ENCODE measurements around the gene BMPR1A. TPM values are rescaled to one million over a fixed set of nuclear protein-coding genes. Genes with fewer than 3 reads are reported as not detected.

BMPR1A gene
- total and polyA plus RNA-seq, 10 of the 15 experiments (the other 5 are each of a cell fraction or from before 2014, with no cell fraction given) = 2.3 to 22.7 (median 13.1) TPM

GRCh38 chr10:86944907-86945306, 188.5 kb downstream of the BMPR1A start:
- H3K4me2 ChIP-seq (ENCODE audit: control insufficient read depth, insufficient read depth) = no peak overlapping the region
- no peaks in the 10 kb centered on the region for H3K36me3 ChIP-seq (ENCODE audit: control insufficient read depth in 2 of 2, insufficient read depth in 2 of 2, low read length in 1 of 2)
- H3K9me3 ChIP-seq (replicated peaks; ENCODE audit: control insufficient read depth, insufficient read depth, low read length) = no peaks in the 10 kb centered on the region
- no TSS peak for BruUV-seq (replicated peaks)
- H3K27ac ChIP-seq (ENCODE audit: control insufficient read depth, insufficient read depth) = no peak overlapping the region
- DNase-seq (ENCODE audit: low read depth, low spot score) (no peak), ATAC-seq (no peak), FAIRE-seq (no peak)
- H3K27me3 ChIP-seq (replicated peaks in 1 of 2; ENCODE audit: control insufficient read depth in 2 of 2, insufficient read depth in 2 of 2, low read length in 1 of 2) = no peaks in the 10 kb centered on the region
- WGBS (ENCODE audit: insufficient coverage, insufficient replicate concordance, low lambda C conversion rate, missing lambda C conversion rate) = 73% methylated on average over 3 of the region's 3 CpGs
- ChIA-PET CTCF (interaction anchor here (1.1 to 2.1 kb wide), 2 partner anchors 21 to 23 kb away, joined by 5 to 11 read pairs; no protein-coding TSS in a partner anchor), RAD21 (ENCODE audit: unreplicated experiment) (no interaction called here), POLR2A (no interaction called here), SMC1A (ENCODE audit: uncharacterized antibody, unreplicated experiment) (interaction anchor here (0.6 to 1.1 kb wide), 2 partner anchors 138 to 564 kb away, joined by 3 read pairs; no protein-coding TSS in a partner anchor)
- intact Hi-C loops (cut with micrococcal nuclease; ENCODE audit: unreplicated experiment) = no loop called here
- no peak overlapping the region for H2AFZ ChIP-seq (ENCODE audit: control insufficient read depth, low read depth, low read length)
- no peak for TF ChIP-seq ZZZ3 (IDR thresholded peaks at IDR 0.05; ENCODE audit: control insufficient read depth, insufficient read length, low read depth)
- no peak for TF ChIP-seq YY1 (IDR thresholded peaks at IDR 0.05; ENCODE audit: low read depth, low read length)
- H3K9ac ChIP-seq (ENCODE audit: control insufficient read depth, insufficient read depth, low read length) = no peak overlapping the region
- H3K4me1 ChIP-seq (ENCODE audit: control insufficient read depth, insufficient read depth, low read length) = no peaks in the 10 kb centered on the region
- in situ Hi-C loops (cut with MboI) = no loop called here
- no peaks in the 10 kb centered on the region for H4K20me1 ChIP-seq (ENCODE audit: control insufficient read depth, insufficient read depth)
- H3K79me2 ChIP-seq (ENCODE audit: control insufficient read depth, insufficient read depth, low read length) = no peaks in the 10 kb centered on the region
- no peak overlapping the region for H3K4me3 ChIP-seq

DNA sequence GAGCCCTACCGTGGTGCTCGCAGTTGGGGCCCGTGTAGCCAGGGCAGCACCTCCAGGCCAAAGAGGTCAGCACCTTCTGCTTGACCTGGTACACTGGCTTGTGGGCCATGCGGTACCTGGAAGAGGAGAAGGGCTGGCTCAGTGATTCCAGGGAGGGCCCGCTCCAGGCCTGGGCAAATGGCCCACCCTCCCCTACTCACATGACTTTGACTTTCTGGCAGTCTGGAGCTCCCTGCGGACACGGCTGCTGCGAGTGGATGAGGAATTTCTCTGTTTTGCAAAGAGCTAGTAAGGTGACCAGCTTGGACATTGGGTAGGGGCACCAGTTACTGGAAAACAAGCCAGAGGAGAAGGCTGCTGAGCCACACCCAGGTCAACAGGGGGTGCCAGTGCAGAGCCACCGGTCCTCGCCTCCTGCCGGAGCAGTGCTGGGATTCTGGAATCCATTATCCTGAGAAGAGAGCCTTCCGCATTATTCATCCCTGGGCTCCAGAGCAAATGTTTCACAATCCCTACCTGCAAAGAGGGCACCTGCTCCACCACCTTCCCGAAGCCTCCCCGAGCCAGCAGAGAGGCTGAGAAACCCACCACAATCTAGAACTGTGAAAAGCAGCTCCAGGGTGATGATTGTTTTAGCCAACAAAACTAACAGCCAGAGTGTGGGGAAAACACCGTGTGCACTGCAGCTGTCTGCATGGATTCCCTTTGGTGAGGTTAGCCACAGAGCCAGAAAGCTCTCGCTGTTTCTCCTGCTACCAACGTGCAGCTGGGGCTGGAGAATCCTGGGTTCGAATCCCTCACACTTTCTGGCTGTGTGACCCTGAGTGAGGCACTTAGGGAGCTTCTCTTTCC, 189.2 kb downstream of the BMPR1A start:
- no TSS peak for BruUV-seq (replicated peaks)

More for the DNA sequence above, 189.2 kb downstream of the BMPR1A start:
- ATAC-seq = no peak
- in situ Hi-C loops (cut with MboI) (no loop called here), intact Hi-C loops (cut with micrococcal nuclease; ENCODE audit: unreplicated experiment) (no loop called here)
- peak; percentile 26; the same call in 1 of the 2 replicates for TF ChIP-seq IKZF1 (conservative IDR thresholded peaks at IDR 0.05)
- 0 out of 2 replicates have a peak, but pooled peaks have one; percentile 47 for TF ChIP-seq TCF12 (IDR thresholded peaks at IDR 0.05; ENCODE audit: low read depth, low read length)
- TF ChIP-seq, protein P1, sequence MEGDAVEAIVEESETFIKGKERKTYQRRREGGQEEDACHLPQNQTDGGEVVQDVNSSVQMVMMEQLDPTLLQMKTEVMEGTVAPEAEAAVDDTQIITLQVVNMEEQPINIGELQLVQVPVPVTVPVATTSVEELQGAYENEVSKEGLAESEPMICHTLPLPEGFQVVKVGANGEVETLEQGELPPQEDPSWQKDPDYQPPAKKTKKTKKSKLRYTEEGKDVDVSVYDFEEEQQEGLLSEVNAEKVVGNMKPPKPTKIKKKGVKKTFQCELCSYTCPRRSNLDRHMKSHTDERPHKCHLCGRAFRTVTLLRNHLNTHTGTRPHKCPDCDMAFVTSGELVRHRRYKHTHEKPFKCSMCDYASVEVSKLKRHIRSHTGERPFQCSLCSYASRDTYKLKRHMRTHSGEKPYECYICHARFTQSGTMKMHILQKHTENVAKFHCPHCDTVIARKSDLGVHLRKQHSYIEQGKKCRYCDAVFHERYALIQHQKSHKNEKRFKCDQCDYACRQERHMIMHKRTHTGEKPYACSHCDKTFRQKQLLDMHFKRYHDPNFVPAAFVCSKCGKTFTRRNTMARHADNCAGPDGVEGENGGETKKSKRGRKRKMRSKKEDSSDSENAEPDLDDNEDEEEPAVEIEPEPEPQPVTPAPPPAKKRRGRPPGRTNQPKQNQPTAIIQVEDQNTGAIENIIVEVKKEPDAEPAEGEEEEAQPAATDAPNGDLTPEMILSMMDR (IDR thresholded peaks at IDR 0.05 in 2 of 3, conservative IDR thresholded peaks at IDR 0.05 in 1 of 3; ENCODE audit: control insufficient read depth in 2 of 3, extremely low read depth in 1 of 3, insufficient read depth in 1 of 3, low read depth in 3 of 3, low read length in 3 of 3) = 0 out of 6 replicates have a peak, but pooled peaks of 1 of the 3 experiments have one; percentile 2
- no peak for TF ChIP-seq ZNF687 (IDR thresholded peaks at IDR 0.05)
- TF ChIP-seq BHLHE40 (IDR thresholded peaks at IDR 0.05; ENCODE audit: borderline replicate concordance in 1 of 2, low read depth in 2 of 2, low read length in 1 of 2) = no peak
- Histone ChIP-seq H2AFZ (ENCODE audit: control insufficient read depth, low read depth, low read length) (no peak overlapping the region), H3K27me3 (replicated peaks in 1 of 2; ENCODE audit: control insufficient read depth in 2 of 2, insufficient read depth in 2 of 2, low read length in 1 of 2) (no peaks in the 10 kb centered on the region), H3K9ac (ENCODE audit: control insufficient read depth, insufficient read depth, low read length) (no peak overlapping the region), H3K9me3 (replicated peaks; ENCODE audit: control insufficient read depth, insufficient read depth, low read length) (no peaks in the 10 kb centered on the region), H4K20me1 (ENCODE audit: control insufficient read depth, insufficient read depth) (no peaks in the 10 kb centered on the region), H3K4me2 (ENCODE audit: control insufficient read depth, insufficient read depth) (no peak overlapping the region), H3K4me3 (no peak overlapping the region), H3K79me2 (ENCODE audit: control insufficient read depth, insufficient read depth, low read length) (no peaks in the 10 kb centered on the region), H3K4me1 (ENCODE audit: control insufficient read depth, insufficient read depth, low read length) (no peaks in the 10 kb centered on the region), H3K36me3 (ENCODE audit: control insufficient read depth in 2 of 2, insufficient read depth in 2 of 2, low read length in 1 of 2) (no peaks in the 10 kb centered on the region), H3K27ac (ENCODE audit: control insufficient read depth, insufficient read depth) (no peak overlapping the region)
- no peak for DNase-seq (ENCODE audit: low read depth, low spot score)
- ChIA-PET CTCF (interaction anchor here (0.9 to 2.1 kb wide), 5 partner anchors 14 to 211 kb away, joined by 3 to 11 read pairs (median 5); no protein-coding TSS in a partner anchor), RAD21 (ENCODE audit: unreplicated experiment) (interaction anchor here (0.7 to 0.9 kb wide), 2 partner anchors 17 to 212 kb away, joined by 3 read pairs; no protein-coding TSS in a partner anchor), SMC1A (ENCODE audit: uncharacterized antibody, unreplicated experiment) (interaction anchor here (0.8 to 1.1 kb wide), 3 partner anchors 13 to 137 kb away, joined by 3 read pairs; no protein-coding TSS in a partner anchor), POLR2A (interaction anchor here (0.9 kb wide), 2 partner anchors 12 to 21 kb away, joined by 3 read pairs; partner anchors contain the start of gene MMRN2)
- no peak for FAIRE-seq
- 59% methylated on average over 18 of the region's 18 CpGs for WGBS (ENCODE audit: insufficient coverage, insufficient replicate concordance, low lambda C conversion rate, missing lambda C conversion rate)

Data from GM12878 (cell line).